GM23338 (cell line): ENCODE data around the gene RNF121. TPM values are rescaled to one million over a fixed set of nuclear protein-coding genes. Genes with fewer than 3 reads are reported as not detected.

ENCODE experiments used
- ATAC-seq: fragments of 200-7000 bp; cut with Tn5 transposase; 3 replicates; pipeline ENCODE4 v1.9.1; 2020
- DNase-seq: peaks from one replicate; pipeline ENCODE4 v3.0.0-alpha.2; 2015; ENCODE audit warnings: low spot score
- H2AFZ ChIP-seq: fragments of 200-600 bp; sonication (generic); 2 replicates; pipeline ENCODE4 v1.8.0; 2016; ENCODE audit warnings: antibody characterized with exemption, mild to moderate bottlenecking, moderate library complexity
- H3F3A ChIP-seq: fragments of 200-600 bp; sonication (generic); replicated peaks from 2 replicates; pipeline ENCODE4 v1.8.0; 2017; ENCODE audit warnings: antibody characterized with exemption, mixed run types, low read depth
- H3K27ac ChIP-seq: fragments of 200-600 bp; sonication (generic); 2 replicates; pipeline ENCODE4 v1.6.1; 2016; ENCODE audit warnings: low read depth
- H3K27me3 ChIP-seq: fragments of 200-600 bp; sonication (generic); 2 replicates; pipeline ENCODE4 v1.8.0; 2016; ENCODE audit warnings: mild to moderate bottlenecking, mixed run types, moderate library complexity; ENCODE audit not compliant: insufficient read depth
- H3K36me3 ChIP-seq: fragments of 200-600 bp; sonication (generic); 2 replicates; pipeline ENCODE4 v1.8.0; 2016; ENCODE audit warnings: mild to moderate bottlenecking; ENCODE audit not compliant: insufficient read depth
- H3K4me1 ChIP-seq: fragments of 200-600 bp; sonication (generic); 2 replicates; pipeline ENCODE4 v1.8.0; 2016; ENCODE audit warnings: mild to moderate bottlenecking, moderate library complexity; ENCODE audit not compliant: insufficient read depth
- H3K4me2 ChIP-seq: fragments of 200-600 bp; sonication (generic); 2 replicates; pipeline ENCODE4 v1.7.1; 2017; ENCODE audit warnings: mixed run types
- H3K4me3 ChIP-seq: fragments of 200-600 bp; sonication (generic); 2 replicates; pipeline ENCODE4 v1.6.1; 2016; ENCODE audit warnings: mixed run types
- H3K79me2 ChIP-seq: fragments of 200-600 bp; sonication (generic); replicated peaks from 2 replicates; pipeline ENCODE4 v1.8.0; 2017; ENCODE audit warnings: mild to moderate bottlenecking; ENCODE audit not compliant: insufficient read depth
- H3K9me2 ChIP-seq: fragments of 200-600 bp; sonication (generic); 2 replicates; pipeline ENCODE4 v1.8.0; 2017; ENCODE audit not compliant: insufficient read depth
- H4K20me1 ChIP-seq: fragments of 200-600 bp; sonication (generic); replicated peaks from 2 replicates; pipeline ENCODE4 v1.8.0; 2017; ENCODE audit warnings: mild to moderate bottlenecking; ENCODE audit not compliant: insufficient read depth
- H3K27ac Mint-ChIP-seq: 2 replicates; pipeline ENCODE4 v1.8.0; 2020; ENCODE audit warnings: inconsistent platforms, mild to moderate bottlenecking, moderate library complexity, mixed read lengths
- H3K27me3 Mint-ChIP-seq: 3 replicates; pipeline ENCODE4 v1.8.0; 2022; ENCODE audit warnings: low read depth, mild to moderate bottlenecking, moderate library complexity, mixed read lengths, inconsistent platforms; ENCODE audit not compliant: insufficient read depth, poor library complexity
- H3K36me3 Mint-ChIP-seq: 3 replicates; pipeline ENCODE4 v1.8.0; 2021; ENCODE audit warnings: low read depth, mild to moderate bottlenecking, inconsistent platforms, moderate library complexity, mixed read lengths
- H3K4me1 Mint-ChIP-seq: 3 replicates; pipeline ENCODE4 v1.8.0; 2020; ENCODE audit warnings: mild to moderate bottlenecking, inconsistent platforms, mixed read lengths
- H3K4me3 Mint-ChIP-seq: 3 replicates; pipeline ENCODE4 v1.8.0; 2021; ENCODE audit warnings: moderate library complexity, mild to moderate bottlenecking, inconsistent platforms, mixed read lengths
- H3K9me3 Mint-ChIP-seq: 3 replicates; pipeline ENCODE4 v1.8.0; 2020; ENCODE audit warnings: moderate library complexity, mild to moderate bottlenecking, inconsistent platforms, mixed read lengths
- CREB1 ChIP-seq: fragments of 250-450 bp; sonication (Bioruptor Pico); IDR thresholded peaks from 2 replicates; pipeline ENCODE4 v1.5.0; 2020; ENCODE audit warnings: low read depth, mild to moderate bottlenecking, moderate library complexity
- CTCF ChIP-seq, 2 experiments: fragments of 200-600 bp in 1 of 2; sonication (generic) in 1 of 2; conservative IDR thresholded peaks; 2 replicates each; pipeline versions ENCODE4 v1.5.1 to v1.6.1; 2016 to 2017; ENCODE audit warnings: antibody characterized with exemption in 2 of 2, low read depth in 2 of 2, mild to moderate bottlenecking in 2 of 2, moderate library complexity in 1 of 2
- ETS1 ChIP-seq: IDR thresholded peaks from 2 replicates; pipeline ENCODE4 v1.6.1; 2016; ENCODE audit warnings: antibody characterized with exemption
- EZH2phosphoT487 ChIP-seq: fragments of 200-600 bp; sonication (generic); IDR thresholded peaks from one replicate; pipeline ENCODE4 v1.8.1; 2018; ENCODE audit warnings: antibody characterized with exemption; ENCODE audit not compliant: unreplicated experiment
- JUNB ChIP-seq: IDR thresholded peaks from one replicate; pipeline ENCODE4 v1.6.1; 2016; ENCODE audit warnings: antibody characterized with exemption; ENCODE audit not compliant: unreplicated experiment
- NANOG ChIP-seq: IDR thresholded peaks from 2 replicates; pipeline ENCODE4 v1.6.1; 2016; ENCODE audit warnings: antibody characterized with exemption, borderline replicate concordance
- REST ChIP-seq: IDR thresholded peaks from one replicate; pipeline ENCODE4 v1.6.1; 2018; ENCODE audit warnings: antibody characterized with exemption; ENCODE audit not compliant: unreplicated experiment
- STAT1 ChIP-seq: IDR thresholded peaks from one replicate; pipeline ENCODE4 v1.6.1; 2016; ENCODE audit warnings: antibody characterized with exemption; ENCODE audit not compliant: unreplicated experiment
- ZNF462 ChIP-seq: fragments of 250-450 bp; sonication (Bioruptor Pico); IDR thresholded peaks from 2 replicates; pipeline ENCODE4 v1.5.0; 2020; ENCODE audit warnings: mild to moderate bottlenecking, moderate library complexity
- polyA plus RNA-seq: library from polyadenylated mRNA; unstranded; fragments of >200 nt; fragmentation: Nextera tagmentation; extraction: Ambion mirVana; gene quantifications from 2 replicates; pipeline ENCODE4 v1.2.1, GENCODE V29; 2016
- total RNA-seq: library from RNA; depleted of rRNA; stranded (reverse); fragments of >200 nt; shearing (Covaris generic); gene quantifications from 2 replicates; pipeline ENCODE4 v1.2.3, GENCODE V29; 2014

Gene RNF121
- total and polyA plus RNA-seq, 2 experiments from 2014 or later, result 7.8 to 37.7 TPM

- TF ChIP-seq REST (no peak), JUNB (no peak), EZH2phosphoT487 (no peak)
Measured at GRCh38 chr11:71948314-71949027, 19.6 kb downstream of the RNF121 start (continued).

- H3K4me1 ChIP-seq, result no peaks in the 10 kb centered on the region
- no peak overlapping the region for H3K4me3 ChIP-seq
- Mint-ChIP-seq H3K27me3 (no peaks in the 10 kb centered on the region), H3K4me3 (no peak overlapping the region), H3K9me3 (no peaks in the 10 kb centered on the region), H3K4me1 (peaks cover 5% of the 10 kb centered on the region; the same call in 1 of the 3 replicates), H3K27ac (no peak overlapping the region), H3K36me3 (no peaks in the 10 kb centered on the region)
- H3K27me3 ChIP-seq, result no peaks in the 10 kb centered on the region
- H3K36me3 ChIP-seq, result no peaks in the 10 kb centered on the region
- H3K27ac ChIP-seq, result no peak overlapping the region
- ATAC-seq, result no peak
- no peak overlapping the region for H2AFZ ChIP-seq
- no peaks in the 10 kb centered on the region for H3F3A ChIP-seq
- no peak for DNase-seq
- no peaks in the 10 kb centered on the region for H3K9me2 ChIP-seq
- peaks cover 96% of the 10 kb centered on the region for H3K79me2 ChIP-seq
- peaks cover 44% of the 10 kb centered on the region for H4K20me1 ChIP-seq
- H3K4me2 ChIP-seq, result no peak overlapping the region
- TF ChIP-seq STAT1 (no peak), CREB1 (CRISPR knock-in tag) (no peak), ZNF462 (CRISPR knock-in tag) (no peak), CTCF (conservative IDR thresholded peaks at IDR 0.05; ENCODE audit: low read depth in 2 of 2) (no peak), ETS1 (no peak), NANOG (no peak), EZH2phosphoT487 (no peak)
Measured at GRCh38 chr11:71949034-71949433, 20.2 kb downstream of the RNF121 start.
